Measurements from ENCODE around the gene TMEM135.
"Not testable (repeated sequence)": the region's sequence is repeated elsewhere in the genome, so short reads cannot be mapped to it uniquely, and the experiment has no call there.

The TMEM135 gene

DNA sequence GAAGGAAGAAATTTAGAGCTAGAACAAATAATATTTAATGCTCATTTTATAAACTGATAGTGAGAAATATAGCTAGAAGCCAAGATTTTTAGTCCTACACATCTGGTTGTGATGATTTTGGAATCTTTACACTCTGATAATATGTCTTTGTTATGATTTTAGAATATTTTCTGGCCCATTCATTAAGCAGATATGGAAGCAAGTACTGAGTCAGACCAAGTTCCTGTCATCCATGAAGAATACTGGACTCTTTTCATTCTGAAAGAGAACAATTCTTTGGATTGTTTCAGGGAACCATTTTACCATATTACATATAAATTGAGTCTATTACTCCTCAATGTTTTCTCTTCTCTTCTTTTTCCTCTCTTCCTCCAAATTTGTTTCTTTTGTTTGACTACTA, 227.4 kb downstream of the TMEM135 start:
- DNase-seq: peak; percentile 6

DNA sequence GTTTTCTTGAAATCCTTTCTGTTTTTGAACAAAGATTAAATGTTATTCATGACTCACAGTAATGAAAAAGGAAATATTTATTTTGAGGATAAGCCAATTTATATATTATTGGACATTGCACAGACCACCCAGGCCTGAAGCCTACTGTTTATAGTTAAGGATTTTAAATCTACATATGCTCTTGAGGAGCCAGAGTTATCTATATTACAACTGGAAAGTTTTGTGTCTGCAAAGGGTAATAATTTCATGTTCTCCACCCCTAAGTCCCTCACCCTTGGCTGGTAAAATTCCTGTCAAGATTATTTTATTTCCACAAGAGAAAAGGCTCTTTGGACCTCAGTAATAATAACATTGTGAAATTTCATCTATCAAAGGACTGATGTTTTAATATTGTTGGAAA, 228.2 kb downstream of the TMEM135 start:
- no peak for DNase-seq

DNA sequence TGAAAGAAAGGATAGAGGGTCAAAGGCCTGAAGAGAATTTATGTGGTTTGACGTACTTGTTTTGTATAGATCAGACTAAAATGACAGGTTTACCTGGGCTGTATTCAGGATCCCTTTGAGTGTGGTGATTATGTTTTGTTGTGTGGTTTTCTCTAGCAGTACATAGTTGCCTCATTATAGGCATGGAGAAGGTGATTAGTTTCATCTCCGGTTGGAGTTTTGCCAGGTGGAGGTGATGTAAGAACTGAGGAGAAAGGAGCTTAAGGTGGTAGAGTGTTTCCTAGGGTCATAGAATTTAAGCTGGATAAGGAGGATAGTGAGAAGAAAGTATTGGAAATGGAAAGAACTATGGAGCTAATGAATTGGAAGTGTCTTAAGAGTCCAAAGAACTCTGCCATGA, 229.0 kb downstream of the TMEM135 start:
- no peak for DNase-seq

DNA sequence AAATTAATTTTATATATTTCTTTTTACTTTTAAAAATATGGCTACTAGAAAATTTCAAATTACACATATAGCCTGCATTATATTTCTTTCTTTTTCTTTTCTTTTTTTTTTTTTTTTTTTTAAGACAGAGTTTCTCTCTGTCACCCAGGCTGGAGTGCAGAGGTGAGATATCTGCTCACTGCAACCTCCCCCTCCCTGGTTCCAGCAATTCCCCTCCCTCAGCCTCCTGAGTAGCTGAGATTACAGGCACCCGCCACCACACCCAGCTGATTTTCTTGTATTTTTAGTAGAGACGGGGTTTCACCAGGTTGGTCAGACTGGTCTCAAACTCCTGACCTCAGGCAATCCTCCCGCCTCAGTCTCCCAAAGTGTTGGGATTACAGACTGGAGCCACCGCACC, 234.2 kb downstream of the TMEM135 start:
- not testable (repeated sequence) for DNase-seq

DNA sequence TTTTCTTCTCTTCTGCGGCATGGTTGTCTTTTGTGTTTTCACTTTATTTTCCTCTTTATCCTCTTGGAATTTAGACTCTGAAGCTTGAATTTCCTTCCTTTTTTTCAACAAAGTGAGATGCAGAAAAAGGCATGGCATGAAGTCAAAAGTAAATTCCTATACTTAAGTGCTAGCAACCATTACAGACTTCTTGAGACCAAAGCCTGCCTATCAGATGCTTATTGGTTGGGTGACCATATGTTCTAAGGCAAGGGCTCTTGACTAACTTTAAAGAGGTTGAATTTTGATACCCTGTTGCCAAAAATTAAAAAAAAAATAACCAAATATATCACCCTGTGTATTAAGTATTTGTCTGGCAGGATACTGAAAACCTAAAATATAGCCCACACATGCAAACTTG, 237.4 kb downstream of the TMEM135 start:
- DNase-seq: no peak

DNA sequence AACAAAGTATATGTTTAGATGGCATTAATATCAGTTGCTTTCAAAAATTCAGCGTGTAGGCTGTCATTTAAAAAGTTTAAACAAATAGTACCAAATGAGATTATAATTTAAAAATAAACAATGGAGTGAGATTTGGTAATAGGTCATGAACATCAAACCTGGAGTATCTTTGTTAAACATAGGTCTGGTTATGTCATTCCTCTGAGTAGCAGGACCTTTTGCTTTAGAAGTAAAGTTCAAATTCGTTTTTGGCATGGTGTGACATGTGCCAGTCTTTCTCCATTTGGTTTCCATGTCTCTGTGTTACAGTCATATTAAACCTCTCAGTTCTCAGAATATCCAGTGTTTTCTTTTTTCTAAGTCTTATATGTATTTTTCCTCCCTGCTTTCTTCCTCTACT, 242.4 kb downstream of the TMEM135 start:
- DNase-seq: no peak

DNA sequence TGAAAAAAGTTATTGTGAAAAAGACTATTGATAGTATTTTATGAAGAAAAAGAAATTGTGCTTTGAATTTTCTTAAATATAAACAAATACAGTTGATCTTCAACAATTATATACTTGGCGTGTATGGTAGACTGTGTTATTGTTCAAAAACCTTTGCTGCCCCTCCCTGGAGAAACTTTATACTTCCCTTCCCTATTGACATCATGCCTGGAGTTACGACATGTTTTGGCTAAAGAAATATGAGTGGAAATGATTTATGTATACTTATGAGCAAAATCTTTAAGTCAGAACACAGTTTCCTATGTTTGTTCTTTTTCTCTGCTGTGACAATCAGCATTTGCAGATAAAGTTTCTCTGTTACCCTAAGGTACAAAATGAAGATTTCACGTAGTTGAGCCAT, 243.8 kb downstream of the TMEM135 start:
- DNase-seq: peak; percentile 21

DNA sequence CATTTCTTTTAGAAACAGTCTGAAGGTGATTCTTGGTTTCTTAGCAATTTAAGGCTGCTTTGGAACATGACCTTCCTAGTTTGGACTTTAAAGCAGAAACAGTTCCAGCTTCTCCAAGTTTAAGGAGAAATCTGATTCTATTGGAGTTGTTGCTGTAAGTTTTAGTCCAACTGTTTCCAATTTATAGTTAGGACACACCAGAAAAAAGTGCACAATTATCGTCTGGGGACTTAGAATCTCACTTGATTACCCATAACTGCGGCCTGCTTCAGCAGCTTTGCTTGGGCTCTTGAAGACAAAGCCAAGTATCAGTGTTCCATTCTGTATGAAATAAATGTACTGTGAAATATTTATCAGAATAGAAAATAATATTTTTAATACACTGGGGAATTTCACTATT, 246.6 kb downstream of the TMEM135 start:
- DNase-seq: no peak

DNA sequence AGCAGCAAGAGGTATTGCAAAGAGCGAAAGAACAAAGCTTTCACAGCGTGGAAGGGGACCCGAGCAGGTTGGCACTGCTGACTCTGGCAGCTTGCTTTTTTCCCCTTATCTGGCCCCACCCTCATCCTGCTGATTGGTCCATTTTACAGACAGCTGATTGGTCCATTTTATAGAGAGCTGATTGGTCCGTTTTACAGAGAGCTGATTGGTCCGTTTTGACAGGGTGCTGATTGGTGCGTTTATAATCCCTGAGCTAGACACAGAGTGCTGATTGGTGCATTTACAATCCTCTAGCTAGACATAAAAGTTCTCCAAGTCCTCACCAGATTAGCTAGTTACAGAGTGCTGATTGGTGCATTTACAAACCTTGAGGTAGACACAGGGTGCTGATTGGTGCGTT, 247.9 kb downstream of the TMEM135 start:
- DNase-seq: not testable (repeated sequence)

DNA sequence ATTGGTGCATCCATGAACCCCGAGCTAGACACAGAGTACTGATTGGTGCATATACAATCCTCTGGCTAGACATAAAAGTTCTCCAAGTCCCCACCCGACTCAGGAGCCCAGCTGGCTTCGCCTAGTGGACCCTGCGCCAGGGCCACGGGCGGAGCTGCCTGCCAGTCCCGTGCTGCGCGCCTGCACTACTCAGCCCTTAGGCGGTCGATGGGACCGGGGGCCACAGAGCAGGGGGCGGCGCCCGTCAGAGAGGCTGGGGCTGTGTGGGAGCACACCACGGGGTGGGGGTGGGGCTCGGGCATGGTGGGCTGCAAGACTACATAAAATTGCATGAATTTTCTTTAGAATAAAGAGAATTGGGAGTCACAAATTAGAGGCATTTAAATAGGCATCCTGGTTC, 248.6 kb downstream of the TMEM135 start:
- DNase-seq: no peak

DNA sequence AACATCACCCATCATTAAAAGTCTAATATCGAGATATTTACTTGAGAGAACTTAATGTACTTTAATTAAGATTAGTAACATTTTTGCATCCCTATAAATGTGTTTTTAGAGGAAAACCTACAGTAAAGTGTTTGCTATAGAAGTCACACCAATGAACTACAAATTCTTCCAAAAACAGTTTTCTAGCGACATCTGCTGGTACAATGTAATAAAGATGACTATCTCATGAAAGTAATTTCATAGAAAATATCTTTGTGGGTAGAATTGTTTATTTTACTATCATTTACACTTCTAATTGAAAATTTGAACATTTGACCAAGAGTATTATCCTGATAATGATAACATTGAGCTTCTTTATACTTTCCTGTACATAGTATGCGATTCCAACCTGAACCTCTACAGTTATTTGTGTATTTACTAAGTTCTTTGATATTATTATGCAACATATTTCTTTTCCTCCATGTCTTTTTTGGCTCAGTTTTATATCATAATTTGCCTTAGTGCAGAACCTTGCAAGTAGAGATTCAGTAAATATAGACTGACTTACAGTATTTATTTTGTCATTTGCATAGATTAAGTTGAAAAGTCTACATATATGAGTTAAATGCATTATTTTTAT, 252.7 kb downstream of the TMEM135 start:
- DNase-seq: peak; percentile 21

DNA sequence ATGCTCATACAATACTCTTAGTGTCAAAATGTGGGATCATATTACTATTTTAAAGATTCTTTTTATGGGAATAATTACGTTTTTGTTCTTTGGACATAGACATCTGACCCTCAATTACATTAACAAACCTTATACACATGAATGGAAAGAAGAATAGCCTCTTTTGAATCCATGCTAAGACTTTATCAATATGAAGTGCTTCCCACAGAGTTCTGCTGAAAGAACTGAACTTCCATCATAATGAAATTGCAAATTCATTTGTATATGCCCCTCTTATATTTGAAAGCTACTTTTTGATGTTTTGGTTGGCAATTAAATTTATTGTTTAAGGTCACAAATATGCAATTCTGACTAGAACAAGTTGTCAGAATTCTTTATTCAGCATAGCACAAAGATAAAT, 254.9 kb downstream of the TMEM135 start:
- no peak for DNase-seq

DNA sequence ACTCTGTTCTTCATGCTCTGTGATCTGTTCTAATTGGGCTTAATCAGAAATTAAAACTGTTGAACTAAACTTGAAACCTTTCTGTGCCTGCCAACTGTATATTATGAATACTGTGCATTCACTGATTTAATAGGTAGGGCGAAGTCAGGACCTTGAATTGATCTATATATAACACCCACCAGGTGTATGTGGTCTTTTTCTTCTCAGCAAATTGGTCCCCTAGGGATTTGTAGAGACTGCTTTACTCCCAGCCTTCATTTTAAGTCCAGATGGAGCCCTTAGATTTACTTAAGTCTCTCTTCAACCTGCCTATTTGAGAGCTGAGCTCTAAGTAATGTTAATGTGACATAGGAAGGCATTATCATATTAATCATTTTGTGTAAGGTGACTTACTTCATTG, 257.5 kb downstream of the TMEM135 start:
- no peak for DNase-seq

DNA sequence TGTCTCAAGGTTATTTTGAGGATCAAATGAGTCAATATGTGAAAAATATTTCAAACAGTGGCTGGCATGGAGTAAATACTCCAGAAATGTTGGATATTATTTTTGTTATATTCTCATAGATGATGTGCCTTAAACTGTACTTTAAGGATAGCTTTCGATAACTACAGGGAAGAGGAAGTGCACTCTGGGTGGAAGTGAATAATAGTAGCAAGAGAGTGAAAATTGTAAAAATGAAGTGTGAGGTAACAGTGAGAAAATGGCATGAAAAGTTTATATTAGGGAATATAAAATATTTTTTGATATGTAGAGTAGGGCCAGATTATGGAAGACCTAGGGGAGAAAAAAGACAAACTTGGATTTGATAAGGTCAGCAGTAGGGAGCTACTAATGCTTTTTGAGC, 258.9 kb downstream of the TMEM135 start:
- no peak for DNase-seq

DNA sequence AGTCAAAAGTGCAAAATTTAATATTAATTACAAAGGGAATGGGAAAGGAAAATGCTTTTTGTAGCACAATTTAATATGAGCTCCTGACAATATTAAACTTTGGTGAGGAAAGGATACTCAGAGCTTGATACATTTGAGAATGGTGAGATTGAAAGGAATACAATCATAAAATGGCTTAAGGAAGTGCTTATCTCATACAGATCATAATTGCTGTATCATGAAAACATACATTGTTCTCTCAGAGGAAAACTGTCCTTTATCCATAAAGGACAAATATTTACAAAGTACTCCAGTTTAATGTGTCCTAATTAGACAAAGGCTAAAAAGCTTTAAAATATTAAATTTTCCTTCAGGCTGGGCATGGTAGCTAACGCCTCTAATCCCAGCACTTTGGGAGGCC, 260.4 kb downstream of the TMEM135 start:
- no peak for DNase-seq

DNA sequence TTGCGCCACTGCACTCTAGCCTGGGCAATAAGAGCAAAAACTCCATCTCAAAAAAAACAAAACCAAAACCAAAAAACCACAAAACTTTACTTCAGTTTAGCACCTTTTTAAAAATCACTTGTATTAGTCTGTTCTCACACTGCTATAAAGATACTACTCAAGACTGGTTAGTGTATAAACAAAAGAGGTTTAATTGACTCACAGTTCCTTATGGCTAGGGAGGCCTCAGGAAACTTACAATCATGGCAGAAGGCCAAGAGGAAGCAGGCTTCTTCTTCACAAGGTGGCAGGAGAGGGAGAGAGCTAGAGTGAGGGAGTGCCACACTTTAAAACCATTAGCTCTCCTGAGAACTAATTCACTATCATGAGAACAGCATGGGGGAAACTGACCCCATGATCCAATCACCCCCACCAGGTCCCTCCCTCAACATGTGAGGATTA, 261.3 kb downstream of the TMEM135 start:
- no peak for DNase-seq

DNA sequence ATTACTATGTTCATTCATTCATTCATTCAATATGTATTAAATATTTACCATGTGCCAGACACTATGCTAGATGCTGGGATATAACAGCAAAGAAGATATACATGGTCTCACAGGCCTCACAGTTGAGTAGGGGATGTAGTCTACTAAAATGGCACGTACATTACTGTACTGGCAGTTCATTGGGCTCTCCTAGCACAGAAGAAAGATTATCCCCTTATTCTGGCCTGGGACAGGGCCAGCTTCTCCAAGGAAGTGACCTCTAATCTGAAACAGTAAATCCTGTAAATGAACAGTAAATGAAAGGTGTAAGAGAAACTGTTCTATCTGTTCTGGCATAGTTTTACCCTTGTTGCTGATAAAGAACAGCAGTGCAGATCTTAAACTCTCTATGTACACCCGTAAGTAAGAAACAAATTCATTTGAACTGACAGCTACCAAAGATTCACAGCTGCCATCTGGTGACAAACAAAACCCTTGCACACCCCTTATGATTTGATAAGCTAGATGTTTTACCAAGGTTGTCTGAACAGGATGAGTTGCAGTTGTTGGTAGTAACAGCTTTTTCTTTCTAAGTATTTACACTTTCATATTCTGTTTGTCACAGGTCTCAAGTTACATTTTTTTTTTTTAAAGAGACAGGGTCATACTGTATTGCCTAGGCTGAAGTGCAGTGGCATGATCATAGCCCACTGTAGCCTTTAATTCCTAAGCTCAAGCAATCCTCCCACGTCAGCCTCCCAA, 263.1 kb downstream of the TMEM135 start:
- no peak for DNase-seq

DNA sequence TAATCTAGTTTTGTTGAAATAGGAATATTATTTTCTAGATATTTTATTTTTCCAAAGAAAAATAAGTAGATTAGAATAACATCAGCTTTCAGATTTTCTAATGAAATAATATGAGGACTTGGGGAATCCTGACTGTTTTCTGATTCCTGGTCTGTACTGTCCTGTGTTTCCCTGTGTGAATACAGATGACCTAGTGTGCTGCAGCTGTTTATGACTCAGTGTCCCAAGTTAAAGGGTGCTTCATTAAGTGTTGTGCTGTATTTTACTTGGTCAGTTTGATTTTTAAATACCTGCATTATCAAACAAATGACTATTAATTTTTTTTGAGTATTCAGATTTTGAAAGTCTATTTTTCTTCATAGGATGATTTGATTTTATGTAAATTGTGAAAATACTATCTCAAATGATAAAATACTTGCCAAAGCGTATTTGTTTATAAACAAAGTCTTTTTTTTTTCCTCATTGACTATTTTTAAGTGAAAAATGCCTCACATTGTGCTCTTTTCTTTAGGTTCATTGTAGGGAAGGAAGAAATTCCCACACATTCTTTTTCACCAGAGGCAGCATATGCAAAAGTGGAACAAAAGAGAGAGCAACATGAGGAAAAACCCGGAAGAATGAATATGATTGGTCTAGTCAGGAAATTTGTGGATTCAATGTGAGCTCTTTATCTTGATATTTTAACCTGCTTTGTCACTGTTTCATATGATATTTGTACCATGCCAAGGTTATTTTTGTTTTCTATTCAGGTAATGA, 264.2 kb downstream of the TMEM135 start:
- no peak for DNase-seq

DNA sequence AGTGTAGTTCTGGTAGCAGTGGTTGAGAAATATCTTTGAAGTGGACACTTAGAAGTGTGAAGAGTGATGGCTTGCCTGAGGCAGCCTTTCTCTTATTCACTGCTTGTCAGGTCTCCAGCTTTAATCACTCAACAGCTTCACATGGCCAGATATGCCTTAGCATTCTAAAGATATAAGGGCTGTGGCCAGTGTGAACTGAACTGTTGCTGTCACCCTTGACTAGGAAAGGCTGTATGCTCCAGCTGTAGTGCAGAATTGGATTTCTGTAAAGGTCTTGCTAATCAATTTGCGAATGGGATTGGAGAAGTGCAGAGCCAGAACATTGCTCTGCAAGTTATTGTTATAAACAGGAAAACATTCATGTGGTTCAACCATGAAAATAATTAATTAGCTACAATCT, 266.7 kb downstream of the TMEM135 start:
- DNase-seq: no peak

DNA sequence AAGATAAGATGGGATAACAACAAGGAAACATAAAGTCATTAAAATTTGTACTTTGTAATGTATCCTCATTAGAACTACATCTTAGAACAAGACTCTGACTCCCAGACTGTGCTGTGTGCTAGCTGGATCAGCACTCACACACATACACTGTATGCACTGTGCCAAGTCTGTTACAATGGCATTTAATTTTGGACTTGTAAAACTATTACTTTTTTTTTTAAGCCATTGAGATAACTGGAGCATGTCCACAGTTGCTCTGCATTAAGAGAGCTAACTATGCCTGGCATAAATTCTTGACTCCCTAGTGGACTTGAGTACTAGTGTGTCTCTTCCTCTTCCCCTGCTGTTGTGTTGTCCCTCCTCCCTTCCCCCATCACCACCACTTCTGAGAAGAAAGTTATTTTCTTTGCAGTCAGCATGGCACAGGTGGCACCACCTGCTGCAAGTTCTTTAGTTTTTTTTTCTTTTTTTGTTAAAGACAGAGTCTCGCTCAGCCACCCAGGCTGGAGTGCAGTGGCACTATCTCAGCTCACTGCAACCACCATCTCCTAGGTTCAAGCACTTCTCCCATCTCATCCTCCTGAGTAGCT, 268.6 kb downstream of the TMEM135 start:
- DNase-seq: no peak

DNA sequence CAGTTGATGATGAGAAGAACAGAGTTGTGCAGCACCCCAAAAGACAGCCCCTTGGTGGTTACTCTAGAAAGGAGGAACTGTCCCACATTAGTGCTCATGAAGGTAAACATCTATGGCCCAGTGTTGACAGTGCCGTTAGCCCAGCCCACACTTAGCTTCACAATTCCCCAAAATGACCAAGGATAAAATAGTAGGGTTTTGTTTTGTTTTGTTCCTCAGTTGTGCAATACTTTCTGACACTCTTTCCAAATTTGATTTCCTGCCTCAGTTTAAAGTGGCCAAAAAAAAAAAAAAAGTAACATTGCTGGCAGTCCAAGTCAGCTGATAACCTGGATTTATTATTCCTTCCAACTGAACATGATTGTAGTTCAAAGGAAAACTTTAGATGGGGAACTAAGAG, 269.4 kb downstream of the TMEM135 start:
- no peak for DNase-seq

DNA sequence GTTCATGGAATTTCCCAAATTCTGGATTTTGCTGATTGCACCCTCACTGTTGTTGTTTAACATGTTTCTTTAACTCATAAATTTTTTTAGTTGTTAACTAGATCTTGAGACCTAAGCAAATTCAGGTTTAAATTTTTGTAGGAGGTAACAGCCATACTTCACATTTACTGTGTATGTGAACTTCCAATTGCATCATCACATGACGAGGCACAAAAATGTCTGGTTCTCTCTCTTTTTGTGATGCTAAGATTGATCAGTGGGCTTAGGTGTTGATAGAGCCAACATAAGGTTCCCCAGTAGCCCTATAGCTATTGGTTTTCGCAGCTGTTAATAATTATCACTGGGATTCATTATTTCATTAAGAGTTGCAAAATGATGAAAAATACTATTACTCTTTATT, 277.5 kb downstream of the TMEM135 start:
- DNase-seq: no peak

DNA sequence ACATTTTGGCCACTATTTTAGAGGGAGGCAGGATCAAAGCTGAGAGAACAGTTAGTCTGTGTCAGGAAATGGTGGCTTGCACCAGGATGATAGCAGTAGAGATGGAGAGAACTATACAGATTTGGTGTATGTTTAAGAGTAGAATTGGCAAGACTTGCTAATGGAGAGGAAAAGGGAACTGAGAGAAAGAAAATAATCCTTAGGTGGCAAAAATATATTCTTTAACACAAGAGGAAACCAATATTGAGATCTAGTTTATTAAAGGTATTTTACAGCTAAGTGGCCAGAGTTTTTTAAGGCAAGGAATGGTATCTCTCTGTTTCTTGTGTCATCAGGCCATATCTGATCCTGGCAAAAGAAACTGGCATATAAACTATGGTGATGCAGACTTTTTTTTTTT, 278.8 kb downstream of the TMEM135 start:
- no peak for DNase-seq

DNA sequence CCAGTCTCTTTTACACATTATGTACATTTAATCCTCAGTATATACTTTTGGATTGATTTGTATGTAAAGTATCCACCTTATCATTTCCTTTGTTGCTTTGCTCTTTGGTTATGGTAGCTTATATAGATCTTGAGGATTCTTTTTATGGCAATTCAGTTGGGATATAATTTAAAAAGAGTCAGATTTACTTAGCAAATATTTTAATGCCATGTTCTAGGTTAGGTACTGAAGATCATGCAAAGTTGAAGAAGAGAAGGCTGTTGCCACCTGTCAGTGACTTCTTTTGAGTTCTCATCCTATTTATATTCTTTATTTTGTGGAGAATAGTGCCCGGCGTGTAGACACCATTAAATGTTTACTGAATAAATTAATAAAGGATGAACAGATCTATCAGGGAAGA, 279.7 kb downstream of the TMEM135 start:
- no peak for DNase-seq
